H1 (cell line): ENCODE data around the gene ABHD12. TPM values are rescaled to one million over a fixed set of nuclear protein-coding genes. Genes with fewer than 3 reads are reported as not detected.

Experiments
- BCL11A ChIP-seq, 2 experiments: IDR thresholded peaks; one replicate each; pipeline ENCODE4 v1.6.1; 2011; ENCODE audit warnings: low read depth in 2 of 2, low read length in 2 of 2, mild to moderate bottlenecking in 2 of 2
- FOSL1 ChIP-seq: IDR thresholded peaks from 2 replicates; pipeline ENCODE4 v1.6.1; 2011; ENCODE audit warnings: mild to moderate bottlenecking, low read depth, low read length, moderate library complexity; ENCODE audit not compliant: insufficient read depth
- POU5F1 ChIP-seq: IDR thresholded peaks from 2 replicates; pipeline ENCODE4 v1.6.1; 2011; ENCODE audit warnings: low read depth, mild to moderate bottlenecking, low read length, moderate library complexity
- SIN3A ChIP-seq, 2 experiments: IDR thresholded peaks in 1 of 2; conservative IDR thresholded peaks in 1 of 2; 2 replicates each; pipeline ENCODE4 v1.6.1; 2011 to 2012; ENCODE audit warnings: low read length in 2 of 2, improper control_type of control experiment in 1 of 2, low read depth in 1 of 2, mild to moderate bottlenecking in 1 of 2
- SIX5 ChIP-seq: IDR thresholded peaks from 2 replicates; pipeline ENCODE4 v1.6.1; 2011; ENCODE audit warnings: mild to moderate bottlenecking, low read depth, low read length
- YY1 ChIP-seq: IDR thresholded peaks from 2 replicates; pipeline ENCODE4 v1.6.1; 2011; ENCODE audit warnings: low read depth, mild to moderate bottlenecking, low read length
- polyA plus RNA-seq, 7 experiments: library from polyadenylated mRNA; depleted of rRNA in 3 of 7; stranded (reverse) in 5 of 7; unstranded in 2 of 7; fragments of >200 nt in 5 of 7; fragments of 200-250 nt in 2 of 7; gene quantifications; 1 replicate in 5 of 7; 2 replicates in 1 of 7; 4 replicates in 1 of 7; pipeline versions ENCODE4 v1.2.1 to v1.2.3, GENCODE V29; 2011 to 2013; ENCODE audit warnings: missing spikeins in 2 of 7, mixed read lengths in 2 of 7
- total RNA-seq: library from RNA; stranded (reverse); fragmentation: NEBNext Ultra II Directional; extraction: Animal tissue kit (Norgen Biotek cat#: 25700); gene quantifications from 2 replicates; pipeline ENCODE4 v1.2.1, GENCODE V29; 2021

ABHD12 gene
- total and polyA plus RNA-seq, 2 of the 8 experiments (the other 6 are each of a cell fraction or from before 2014, with no cell fraction given), result 31.3 to 59.5 TPM

DNA sequence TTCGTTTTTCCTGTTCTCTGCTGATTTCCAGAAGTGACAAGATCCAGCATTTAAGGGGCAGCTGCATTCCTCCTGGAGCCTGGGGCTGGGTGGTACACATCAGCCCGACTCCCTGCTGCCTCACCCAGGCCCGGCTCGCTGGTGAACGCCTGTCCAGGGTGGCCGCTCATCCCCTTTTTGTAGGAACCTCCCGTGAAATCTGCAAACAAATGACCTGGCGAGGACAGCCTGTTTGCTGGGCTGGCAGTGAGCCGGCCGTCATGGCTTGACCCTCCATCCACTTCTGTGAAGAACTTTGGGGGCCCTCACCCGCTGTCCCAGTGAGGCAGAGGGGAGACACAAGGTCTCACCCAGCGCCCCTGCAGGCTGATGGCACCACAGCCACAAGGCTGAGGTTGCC, 103.7 kb downstream of the ABHD12 start (continued):
- TF ChIP-seq BCL11A (IDR thresholded peaks at IDR 0.05; ENCODE audit: low read depth in 2 of 2, low read length in 2 of 2) (no peak), SIX5 (no peak), YY1 (no peak), FOSL1 (no peak), SIN3A (conservative IDR thresholded peaks at IDR 0.05 in 1 of 2, IDR thresholded peaks at IDR 0.05 in 1 of 2; ENCODE audit: low read depth in 1 of 2, low read length in 2 of 2) (no peak), POU5F1 (no peak)
